Activated T-cell treated with anti-CD3 and anti-CD28 coated beads for 1 hour (primary cell): Measurements from ENCODE around the gene SHISA9.
"Not testable (repeated sequence)": the region's sequence is repeated elsewhere in the genome, so short reads cannot be mapped to it uniquely, and the experiment has no call there.

Source experiments
- DNase-seq: peaks from one replicate; pipeline ENCODE4 v3.0.0-alpha.2; 2020; ENCODE audit warnings: low read depth

The SHISA9 gene

GRCh38 chr16:12900156-12900555 lies 1.2 kb upstream of the SHISA9 start:
- DNase-seq, result no peak

GRCh38 chr16:12900599-12901203 lies 697 bp upstream of the SHISA9 start:
- no peak for DNase-seq

- DNase-seq, result no peak
These were observed 198 bp upstream of the SHISA9 start for GRCh38 chr16:12901204-12901596.

GRCh38 chr16:12902511-12903372 lies 1.3 kb downstream of the SHISA9 start:
- DNase-seq, result no peak

- DNase-seq, result no peak
These were observed 2.3 kb downstream of the SHISA9 start for GRCh38 chr16:12903407-12904328.

GRCh38 chr16:12904329-12904671 lies 2.9 kb downstream of the SHISA9 start:
- no peak for DNase-seq

- no peak for DNase-seq
These were observed 4.9 kb downstream of the SHISA9 start for GRCh38 chr16:12906271-12906670.

- no peak for DNase-seq
These were observed 5.5 kb downstream of the SHISA9 start for GRCh38 chr16:12906765-12907516.

- no peak for DNase-seq
These were observed 6.4 kb downstream of the SHISA9 start for GRCh38 chr16:12907670-12908233.

GRCh38 chr16:12917246-12917645 lies 15.8 kb downstream of the SHISA9 start:
- no peak for DNase-seq

- DNase-seq, result no peak
These were observed 16.3 kb downstream of the SHISA9 start for GRCh38 chr16:12917653-12918052.

GRCh38 chr16:12920739-12921138 lies 19.3 kb downstream of the SHISA9 start:
- DNase-seq, result no peak

- DNase-seq, result not testable (repeated sequence)
These were observed 22.2 kb downstream of the SHISA9 start for GRCh38 chr16:12923640-12924039.

- DNase-seq, result no peak
These were observed 23.8 kb downstream of the SHISA9 start for GRCh38 chr16:12925026-12925800.

GRCh38 chr16:12927591-12927990 lies 26.2 kb downstream of the SHISA9 start:
- no peak for DNase-seq

GRCh38 chr16:12930881-12931280 lies 29.5 kb downstream of the SHISA9 start:
- no peak for DNase-seq

- DNase-seq, result no peak
These were observed 35.0 kb downstream of the SHISA9 start for GRCh38 chr16:12936391-12936790.

- no peak for DNase-seq
These were observed 40.5 kb downstream of the SHISA9 start for GRCh38 chr16:12941896-12942295.

- no peak for DNase-seq
These were observed 41.5 kb downstream of the SHISA9 start for GRCh38 chr16:12942861-12943260.

- DNase-seq, result no peak
These were observed 42.9 kb downstream of the SHISA9 start for GRCh38 chr16:12944300-12944699.

- DNase-seq, result no peak
These were observed 50.0 kb downstream of the SHISA9 start for GRCh38 chr16:12951392-12951791.
